GM06990 (cell line): ENCODE data around the gene CASP1.
"Not testable (repeated sequence)": the region's sequence is repeated elsewhere in the genome, so short reads cannot be mapped to it uniquely, and the experiment has no call there.

Source experiments
- DNase-seq: peaks from one replicate; pipeline ENCODE4 v3.0.0-alpha.2; 2011; ENCODE audit not compliant: insufficient read length; ENCODE audit errors: extremely low read depth
- H3K27me3 ChIP-seq: replicated peaks from 2 replicates; pipeline ENCODE4 v1.6.0; 2011; ENCODE audit warnings: low read length; ENCODE audit not compliant: control insufficient read depth, insufficient read depth
- H3K36me3 ChIP-seq: 2 replicates; pipeline ENCODE4 v1.5.1; 2011; ENCODE audit warnings: low read length; ENCODE audit not compliant: control insufficient read depth, insufficient read depth
- H3K4me3 ChIP-seq: replicated peaks from 2 replicates; pipeline ENCODE4 v1.5.1; 2011; ENCODE audit warnings: low read depth, mild to moderate bottlenecking, control low read depth, low read length
- CTCF ChIP-seq: IDR thresholded peaks from 2 replicates; pipeline ENCODE4 v1.5.1; 2011; ENCODE audit warnings: low read length, control low read depth, mild to moderate bottlenecking, inconsistent platforms; ENCODE audit not compliant: insufficient read depth, poor library complexity, severe bottlenecking

Gene CASP1

GRCh38 chr11:105046898-105047579, 12.1 kb upstream of the CASP1 start:
- no peaks in the 10 kb centered on the region; the same call in 1 of the 2 replicates for H3K27me3 ChIP-seq
- no peaks in the 10 kb centered on the region for H3K36me3 ChIP-seq
- H3K4me3 ChIP-seq = no peak overlapping the region
- DNase-seq = no peak
- TF ChIP-seq CTCF = no peak

GRCh38 chr11:105045676-105046296, 10.8 kb upstream of the CASP1 start:
- DNase-seq = no peak
- TF ChIP-seq CTCF = no peak
- no peak overlapping the region for H3K4me3 ChIP-seq
- H3K36me3 ChIP-seq = no peaks in the 10 kb centered on the region
- H3K27me3 ChIP-seq = no peaks in the 10 kb centered on the region; the same call in 1 of the 2 replicates

GRCh38 chr11:105044557-105045524, 9.9 kb upstream of the CASP1 start, which contains the start of gene CARD16:
CARD16 (minus strand) TSS chr11:105045335; CDS start chr11:105045297, 38 bp downstream.
- not testable (repeated sequence) for H3K27me3 ChIP-seq, H3K36me3 ChIP-seq, DNase-seq
- peak within 1 kb of the TSS; percentile 58 for H3K4me3 ChIP-seq

GRCh38 chr11:105042178-105042577, 7.2 kb upstream of the CASP1 start:
- TF ChIP-seq CTCF = no peak
- Histone ChIP-seq H3K4me3 (no peak overlapping the region), H3K36me3 (no peaks in the 10 kb centered on the region), H3K27me3 (no peaks in the 10 kb centered on the region)
- DNase-seq = no peak

GRCh38 chr11:105040703-105041102, 5.8 kb upstream of the CASP1 start:
- no peak for TF ChIP-seq CTCF
- no peak for DNase-seq
- Histone ChIP-seq H3K27me3 (no peaks in the 10 kb centered on the region), H3K36me3 (no peaks in the 10 kb centered on the region), H3K4me3 (no peak overlapping the region)

GRCh38 chr11:105034388-105034787, 556 bp downstream of the CASP1 start:
- H3K27me3 ChIP-seq, DNase-seq, H3K36me3 ChIP-seq: not testable (repeated sequence)
- H3K4me3 ChIP-seq = peak overlapping the region; percentile 58
